Stimulated activated CD4-positive, alpha-beta T cell treated with anti-CD3 and anti-CD28 coated beads, TNF-alpha, amount 100 ng/mL, for 1 hour (primary cell): ENCODE results near the gene MEIS3.

ENCODE experiments used
- DNase-seq, 3 donors: peaks; one replicate each; pipeline ENCODE4 v3.0.0-alpha.2; 2020; ENCODE audit warnings: low read depth in 3 of 3, low spot score in 1 of 3

Gene MEIS3

GRCh38 chr19:47419030-47419783 lies at the start of gene MEIS3:
TSS of gene MEIS3 (minus strand) at chr19:47419527. CDS start at chr19:47419081, 446 bp downstream.
- DNase-seq = no peak

- DNase-seq = no peak
Measured at GRCh38 chr19:47467914-47468313, 48.6 kb upstream of the MEIS3 start.

GRCh38 chr19:47465957-47466356 lies 46.6 kb upstream of the MEIS3 start:
- DNase-seq = no peak

GRCh38 chr19:47464675-47465419 lies 45.5 kb upstream of the MEIS3 start:
- no peak for DNase-seq

- DNase-seq = no peak
Measured at GRCh38 chr19:47461876-47462275, 42.5 kb upstream of the MEIS3 start.

- no peak for DNase-seq
Measured at GRCh38 chr19:47459477-47459876, 40.1 kb upstream of the MEIS3 start.

- DNase-seq = no peak
Measured at GRCh38 chr19:47458672-47459071, 39.3 kb upstream of the MEIS3 start.

GRCh38 chr19:47456721-47457474 lies 37.6 kb upstream of the MEIS3 start:
- no peak for DNase-seq

- DNase-seq = no peak
Measured at GRCh38 chr19:47450478-47450877, 31.2 kb upstream of the MEIS3 start.

- no peak for DNase-seq
Measured at GRCh38 chr19:47448360-47448727, 29.0 kb upstream of the MEIS3 start.

GRCh38 chr19:47447470-47448359 lies 28.4 kb upstream of the MEIS3 start:
- DNase-seq = peak in 1 of 3 donors; percentile 42

GRCh38 chr19:47446534-47447469 lies 27.5 kb upstream of the MEIS3 start:
- no peak for DNase-seq

GRCh38 chr19:47445937-47446402 lies 26.6 kb upstream of the MEIS3 start:
- peak; percentile 33 to 65 (median 43) for DNase-seq

GRCh38 chr19:47445527-47445926 lies 26.2 kb upstream of the MEIS3 start:
- no peak for DNase-seq

GRCh38 chr19:47444388-47444821 lies 25.1 kb upstream of the MEIS3 start:
- DNase-seq = no peak

- no peak for DNase-seq
Measured at GRCh38 chr19:47443331-47443730, 24.0 kb upstream of the MEIS3 start.

- no peak for DNase-seq
Measured at GRCh38 chr19:47438793-47439220, 19.5 kb upstream of the MEIS3 start.

- DNase-seq = no peak
Measured at GRCh38 chr19:47437500-47437899, 18.2 kb upstream of the MEIS3 start.

- peak; percentile 53 to 84 (median 73) for DNase-seq
Measured at GRCh38 chr19:47436712-47437401, 17.5 kb upstream of the MEIS3 start.
